Activated B cell treated with CpG ODN at 0.5 μM for 24 hours (primary cell): Measurements from ENCODE around the gene CATSPER4. TPM values are rescaled to one million over a fixed set of nuclear protein-coding genes. Genes with fewer than 3 reads are reported as not detected.

Source experiments
- ATAC-seq: fragments of 200-7000 bp; cut with Tn5 transposase; one replicate; pipeline ENCODE4 v1.10.0; 2021; ENCODE audit warnings: low read depth, mild to moderate bottlenecking, moderate library complexity
- CTCF ChIA-PET: fragments of 350-600 bp; sonication (Branson Sonifier 250); formaldehyde crosslinking; loops from one replicate; lab custom pipeline; 2021; ENCODE audit warnings: antibody characterized with exemption; lab: Charles Lee
- POLR2A ChIA-PET: fragments of 350-600 bp; sonication (Branson Sonifier 250); formaldehyde crosslinking; loops from one replicate; lab custom pipeline; 2021; ENCODE audit warnings: antibody characterized with exemption; lab: Charles Lee
- DNase-seq: peaks from one replicate; pipeline ENCODE4 v3.0.0; 2022
- H3K27ac Mint-ChIP-seq: one replicate; pipeline ENCODE4 v1.8.0; 2020; ENCODE audit warnings: mixed read lengths
- H3K27me3 Mint-ChIP-seq: one replicate; pipeline ENCODE4 v1.8.0; 2021; ENCODE audit warnings: mixed read lengths
- H3K36me3 Mint-ChIP-seq: one replicate; pipeline ENCODE4 v1.8.0; 2021; ENCODE audit warnings: low read depth, mixed read lengths
- H3K4me1 Mint-ChIP-seq: one replicate; pipeline ENCODE4 v1.8.0; 2021; ENCODE audit warnings: mixed read lengths
- H3K4me3 Mint-ChIP-seq: one replicate; pipeline ENCODE4 v1.8.0; 2020; ENCODE audit warnings: mild to moderate bottlenecking, mixed read lengths
- H3K9me3 Mint-ChIP-seq: one replicate; pipeline ENCODE4 v1.8.0; 2020; ENCODE audit warnings: mixed read lengths
- intact Hi-C: fragments of 100-400 bp; cut with micrococcal nuclease; formaldehyde crosslinking; loops from one replicate; pipeline ENCODE4 v1.15.1; 2024
- total RNA-seq: library from RNA; stranded (reverse); gene quantifications from 2 replicates; pipeline ENCODE4 v1.2.3, GENCODE V29; 2022
- TF ChIP-seq, protein P1 (sequence below): fragments of 200-600 bp; IDR thresholded peaks from one replicate; pipeline ENCODE4 v1.8.0; 2022; ENCODE audit warnings: antibody characterized with exemption, mild to moderate bottlenecking

Gene CATSPER4
- total RNA-seq, 1 donor from 2014 or later: not detected

GRCh38 chr1:26175346-26175745 lies 15.1 kb upstream of the CATSPER4 start:
- CTCF ChIA-PET: no interaction called here
- Mint-ChIP-seq H3K27ac (no peak overlapping the region), H3K9me3 (no peaks in the 10 kb centered on the region)

DNA sequence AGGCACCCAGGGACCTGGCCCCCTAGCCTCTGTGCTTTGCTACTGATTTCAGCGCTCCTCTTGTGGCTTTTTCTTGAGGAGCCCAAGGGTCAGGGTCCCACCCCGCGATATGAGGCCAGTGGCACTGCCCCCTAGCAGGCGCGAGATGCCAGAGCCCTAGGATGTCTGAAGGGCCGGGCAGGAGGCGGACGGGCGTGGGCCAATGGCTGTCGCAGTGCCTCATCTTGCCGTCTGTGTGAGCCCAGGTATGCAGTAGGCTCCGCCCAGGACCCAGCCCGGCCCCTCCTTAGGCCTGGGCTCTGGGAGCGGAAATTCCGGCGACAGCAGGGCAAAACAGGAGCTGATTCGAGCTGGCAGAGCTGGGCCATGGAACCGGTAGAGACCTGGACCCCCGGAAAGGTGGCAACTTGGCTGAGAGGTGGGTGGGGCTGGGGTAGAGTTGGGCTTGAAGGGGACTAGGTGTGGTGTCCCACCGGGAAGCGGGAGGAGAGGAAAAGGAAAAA lies 13.2 kb upstream of the CATSPER4 start, which contains the start of gene CNKSR1:
Gene CNKSR1 (plus strand): TSS at position 310 of the 503 bp plus-strand sequence. CDS start 57 bp downstream, at position 367.
- no peaks in the 10 kb centered on the region for H3K4me1 Mint-ChIP-seq
- ATAC-seq (no peak), DNase-seq (no peak)
- no peak within 1 kb of the TSS for H3K27ac Mint-ChIP-seq
- ChIA-PET POLR2A (no interaction called here), CTCF (interaction anchor here (0.8 kb wide), 1 partner anchor 145 kb away, joined by 3 read pairs; no protein-coding TSS in a partner anchor)
- H3K9me3 Mint-ChIP-seq: no peaks in the 10 kb centered on the region
- H3K36me3 Mint-ChIP-seq: no peaks in the 10 kb centered on the region
- no peak within 1 kb of the TSS for H3K4me3 Mint-ChIP-seq
- intact Hi-C loops: no loop called here
- no peaks in the 10 kb centered on the region for H3K27me3 Mint-ChIP-seq
- TF ChIP-seq, protein P1, sequence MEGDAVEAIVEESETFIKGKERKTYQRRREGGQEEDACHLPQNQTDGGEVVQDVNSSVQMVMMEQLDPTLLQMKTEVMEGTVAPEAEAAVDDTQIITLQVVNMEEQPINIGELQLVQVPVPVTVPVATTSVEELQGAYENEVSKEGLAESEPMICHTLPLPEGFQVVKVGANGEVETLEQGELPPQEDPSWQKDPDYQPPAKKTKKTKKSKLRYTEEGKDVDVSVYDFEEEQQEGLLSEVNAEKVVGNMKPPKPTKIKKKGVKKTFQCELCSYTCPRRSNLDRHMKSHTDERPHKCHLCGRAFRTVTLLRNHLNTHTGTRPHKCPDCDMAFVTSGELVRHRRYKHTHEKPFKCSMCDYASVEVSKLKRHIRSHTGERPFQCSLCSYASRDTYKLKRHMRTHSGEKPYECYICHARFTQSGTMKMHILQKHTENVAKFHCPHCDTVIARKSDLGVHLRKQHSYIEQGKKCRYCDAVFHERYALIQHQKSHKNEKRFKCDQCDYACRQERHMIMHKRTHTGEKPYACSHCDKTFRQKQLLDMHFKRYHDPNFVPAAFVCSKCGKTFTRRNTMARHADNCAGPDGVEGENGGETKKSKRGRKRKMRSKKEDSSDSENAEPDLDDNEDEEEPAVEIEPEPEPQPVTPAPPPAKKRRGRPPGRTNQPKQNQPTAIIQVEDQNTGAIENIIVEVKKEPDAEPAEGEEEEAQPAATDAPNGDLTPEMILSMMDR: no peak

More at GRCh38 chr1:26175346-26175745, 15.1 kb upstream of the CATSPER4 start:
- DNase-seq: no peak
- Mint-ChIP-seq H3K4me1 (peaks cover 11% of the 10 kb centered on the region), H3K27me3 (no peaks in the 10 kb centered on the region), H3K4me3 (no peak overlapping the region), H3K36me3 (no peaks in the 10 kb centered on the region)
- ATAC-seq: no peak
- POLR2A ChIA-PET: no interaction called here
- intact Hi-C loops: no loop called here
- TF ChIP-seq, protein P1: no peak

DNA sequence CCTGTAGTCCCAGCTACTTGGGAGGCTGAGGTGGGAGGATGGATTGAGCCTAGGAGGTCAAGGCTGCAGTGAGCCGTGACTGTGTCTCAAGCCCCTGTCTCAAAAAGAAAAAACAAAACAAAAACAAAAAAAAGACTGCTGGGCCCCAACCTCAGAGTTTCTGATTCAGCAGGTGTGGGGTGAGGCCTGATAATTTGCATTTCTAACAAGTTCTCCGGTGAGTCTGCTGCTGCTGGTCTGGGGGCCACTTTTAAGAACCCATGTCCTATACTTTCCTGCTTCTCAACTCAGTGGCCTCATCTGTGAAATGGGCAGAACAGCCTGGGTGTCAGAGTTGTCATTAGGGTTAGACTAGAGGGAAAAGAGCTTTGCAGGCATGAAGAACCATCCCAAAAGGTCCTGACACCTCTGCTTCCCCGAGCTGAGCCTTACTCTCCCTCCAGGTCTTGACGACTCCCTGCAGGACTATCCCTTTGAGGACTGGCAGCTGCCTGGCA lies 10.3 kb upstream of the CATSPER4 start:
- no peak for ATAC-seq
- Mint-ChIP-seq H3K9me3 (no peaks in the 10 kb centered on the region), H3K27me3 (no peaks in the 10 kb centered on the region), H3K36me3 (no peaks in the 10 kb centered on the region), H3K4me1 (no peaks in the 10 kb centered on the region), H3K4me3 (no peak overlapping the region), H3K27ac (no peak overlapping the region)
- intact Hi-C loops: no loop called here
- CTCF ChIA-PET: no interaction called here
- POLR2A ChIA-PET: no interaction called here
- DNase-seq: no peak
- TF ChIP-seq, protein P1: no peak

DNA sequence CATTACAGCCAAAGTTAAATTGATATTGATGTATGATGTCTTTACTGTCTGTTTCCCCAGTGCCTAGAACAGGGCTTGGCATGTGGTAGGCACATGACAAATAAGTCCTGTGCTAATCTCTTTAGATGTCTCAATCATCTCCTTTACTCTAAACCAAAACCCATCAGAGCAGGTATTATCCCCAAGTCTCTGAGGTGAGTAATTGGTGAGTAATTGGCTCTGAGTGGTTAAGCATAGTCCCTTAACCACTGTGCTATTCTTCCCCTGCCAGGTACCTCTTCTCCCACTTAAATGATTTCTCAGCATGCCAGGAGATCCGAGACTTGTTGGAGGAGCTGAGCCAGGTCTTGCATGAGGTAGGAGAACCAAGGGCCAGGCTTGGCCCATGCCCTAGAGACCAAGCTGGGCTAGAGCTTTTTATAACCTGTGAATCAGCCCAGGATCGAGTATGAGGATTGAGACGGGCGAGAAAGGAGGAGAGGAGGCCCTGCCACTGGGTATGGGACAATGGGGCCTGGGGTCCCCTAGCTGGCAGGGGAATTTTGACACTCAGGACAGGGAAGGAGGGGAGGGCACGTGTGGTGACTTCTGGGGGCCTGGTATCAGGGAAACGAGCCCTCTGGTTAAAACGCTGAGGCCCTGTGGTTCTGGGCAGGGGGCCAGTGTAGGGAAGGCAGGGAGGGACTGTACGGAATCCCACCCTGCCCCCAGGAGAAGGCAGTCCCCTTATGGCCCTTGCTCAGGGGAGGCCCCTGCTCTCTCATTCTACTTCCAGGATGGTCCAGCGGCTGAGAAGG lies 8.6 kb upstream of the CATSPER4 start:
- H3K27ac Mint-ChIP-seq: no peak overlapping the region
- intact Hi-C loops: no loop called here
- no peaks in the 10 kb centered on the region for H3K9me3 Mint-ChIP-seq
- CTCF ChIA-PET: no interaction called here
- H3K4me3 Mint-ChIP-seq: no peak overlapping the region
- ATAC-seq (no peak), DNase-seq (no peak)
- POLR2A ChIA-PET: no interaction called here
- TF ChIP-seq, protein P1: no peak
- H3K36me3 Mint-ChIP-seq: no peaks in the 10 kb centered on the region
- H3K4me1 Mint-ChIP-seq: no peaks in the 10 kb centered on the region
- no peaks in the 10 kb centered on the region for H3K27me3 Mint-ChIP-seq

GRCh38 chr1:26182383-26182696 lies 8.1 kb upstream of the CATSPER4 start:
- H3K27me3 Mint-ChIP-seq: no peaks in the 10 kb centered on the region
- H3K27ac Mint-ChIP-seq: no peak overlapping the region
- CTCF ChIA-PET: no interaction called here
- no peaks in the 10 kb centered on the region for H3K36me3 Mint-ChIP-seq
- H3K4me3 Mint-ChIP-seq: no peak overlapping the region
- no peaks in the 10 kb centered on the region for H3K4me1 Mint-ChIP-seq
- DNase-seq: no peak
- POLR2A ChIA-PET: no interaction called here
- intact Hi-C loops: no loop called here
- TF ChIP-seq, protein P1: no peak
- no peaks in the 10 kb centered on the region for H3K9me3 Mint-ChIP-seq
- no peak for ATAC-seq
